GM19035 (cell line): Measurements from ENCODE around the gene ZNF616.

Source experiments
- ATAC-seq: cut with Tn5 transposase; IDR thresholded peaks from one replicate; pipeline ENCODE4 v1.9.1; 2021; ENCODE audit not compliant: unreplicated experiment

Gene ZNF616

GRCh38 chr19:52139252-52140031 lies at the start of gene ZNF616:
Gene ZNF616 (minus strand): TSS chr19:52139938. CDS start chr19:52130512, 9,426 bp downstream.
- ATAC-seq: peak; percentile 70

DNA sequence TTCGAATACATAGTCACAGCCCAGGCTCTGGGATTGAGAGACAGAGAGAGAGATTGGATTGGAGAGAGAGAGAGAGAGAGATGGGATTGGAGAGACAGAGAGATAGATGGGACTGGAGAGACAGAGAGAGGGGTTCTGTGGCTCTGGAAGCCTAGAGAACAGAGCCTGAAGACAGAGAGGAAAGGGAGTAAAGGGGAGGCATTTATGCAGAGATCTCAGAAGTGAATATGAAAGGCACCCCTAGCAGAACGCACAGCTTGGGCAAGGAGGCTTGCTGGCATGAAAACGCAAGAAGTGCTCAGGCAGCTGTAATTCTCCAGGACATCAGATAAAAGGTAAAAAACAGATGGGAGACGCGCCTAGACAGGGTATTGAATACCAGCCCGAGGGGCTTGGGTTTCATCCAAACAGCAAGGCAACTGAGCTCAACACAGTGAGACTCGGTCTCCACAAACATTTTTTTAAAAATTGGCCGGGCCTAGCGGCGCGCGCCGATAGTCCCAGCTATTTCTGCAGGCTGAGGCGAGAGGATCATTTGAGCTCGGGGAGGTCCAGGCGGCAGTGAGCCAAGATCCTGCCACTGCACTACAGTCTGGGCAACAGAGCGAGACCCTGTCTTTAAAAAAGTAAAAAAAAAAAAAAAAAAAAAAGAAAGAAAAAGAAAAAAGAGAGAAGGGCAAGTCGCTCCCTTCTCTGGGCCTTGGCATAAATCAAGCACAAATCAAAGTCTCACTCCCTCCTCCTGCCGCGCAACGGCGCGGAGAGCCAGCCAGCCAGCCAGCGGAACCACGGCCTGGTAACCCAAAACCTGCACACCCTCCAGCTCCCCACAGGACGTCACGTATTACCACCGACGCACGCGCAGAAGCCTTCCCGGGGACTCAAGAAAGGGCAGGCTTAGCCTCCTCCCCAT lies 49.3 kb upstream of the ZNF616 start:
- ATAC-seq: peak; percentile 2

GRCh38 chr19:52187407-52187806 lies 47.7 kb upstream of the ZNF616 start:
- ATAC-seq: no peak

DNA sequence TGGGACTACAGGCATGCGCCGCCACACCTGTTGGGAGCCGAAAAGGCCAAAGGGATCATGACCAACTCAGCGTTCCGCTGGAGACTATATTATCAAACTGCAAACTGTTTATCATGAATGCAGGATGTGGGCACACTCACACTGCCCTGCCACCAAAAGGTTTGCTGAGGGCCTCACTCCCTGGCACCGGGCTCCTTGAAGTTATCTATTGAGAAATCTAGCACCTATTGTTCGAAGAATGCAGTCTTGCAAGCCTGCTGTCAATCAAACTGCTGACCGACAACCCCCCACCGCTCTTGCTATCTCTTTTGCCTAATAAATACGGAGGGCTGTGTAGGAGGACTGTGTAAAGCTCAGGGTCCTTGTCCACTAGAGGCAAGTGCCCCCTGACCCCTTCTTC lies 36.8 kb upstream of the ZNF616 start:
- no peak for ATAC-seq

GRCh38 chr19:52172347-52172746 lies 32.6 kb upstream of the ZNF616 start:
- no peak for ATAC-seq

- peak; percentile 78 for ATAC-seq
These were observed 31.8 kb upstream of the ZNF616 start, which contains the start of gene ZNF836 for GRCh38 chr19:52171321-52172169. Gene ZNF836 (minus strand): TSS chr19:52171621. CDS start chr19:52168072, 3,549 bp downstream.

DNA sequence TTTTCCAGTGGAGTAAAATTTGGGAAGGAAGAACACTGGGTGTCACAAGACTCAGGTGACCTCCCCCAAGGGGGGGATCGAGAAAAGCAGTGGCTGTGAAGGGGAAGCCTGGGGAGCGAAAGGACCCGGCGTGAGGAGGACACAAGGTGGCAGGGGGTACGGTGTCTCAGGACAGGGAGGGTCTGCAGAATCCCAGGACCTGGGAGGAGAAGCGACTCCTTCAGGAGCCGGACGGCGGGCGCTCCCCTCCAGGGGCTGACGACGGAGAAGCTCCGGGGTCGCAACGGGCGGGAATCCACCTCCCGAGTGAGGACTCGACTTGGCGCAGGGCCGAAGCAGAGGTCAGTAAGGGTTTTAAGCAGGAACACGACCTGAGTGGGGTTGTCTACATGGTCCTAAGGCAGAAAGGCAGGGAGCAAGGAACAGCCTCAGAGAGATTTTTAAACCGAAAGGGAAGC lies 31.2 kb upstream of the ZNF616 start:
- peak; percentile 16 for ATAC-seq

DNA sequence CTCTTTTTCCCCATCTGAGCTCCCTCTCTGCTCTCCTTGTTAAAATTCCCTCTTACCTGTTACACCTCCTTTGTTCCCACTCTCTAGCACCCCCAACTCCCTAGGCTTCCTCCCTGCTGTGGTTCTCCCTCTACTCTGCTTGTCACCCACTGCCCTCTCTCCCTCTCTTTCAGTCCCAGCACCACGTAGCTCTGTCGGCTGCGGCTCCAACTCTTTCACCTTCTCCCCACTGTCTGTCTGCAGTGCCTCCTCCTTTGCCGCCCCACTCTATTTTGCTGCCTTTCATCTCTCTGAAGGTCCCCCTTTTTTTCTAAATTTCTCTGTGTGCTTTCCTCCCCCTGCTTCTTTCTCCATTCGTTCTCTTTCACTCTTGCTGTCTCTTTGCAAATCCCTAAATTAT lies 30.6 kb upstream of the ZNF616 start:
- no peak for ATAC-seq

DNA sequence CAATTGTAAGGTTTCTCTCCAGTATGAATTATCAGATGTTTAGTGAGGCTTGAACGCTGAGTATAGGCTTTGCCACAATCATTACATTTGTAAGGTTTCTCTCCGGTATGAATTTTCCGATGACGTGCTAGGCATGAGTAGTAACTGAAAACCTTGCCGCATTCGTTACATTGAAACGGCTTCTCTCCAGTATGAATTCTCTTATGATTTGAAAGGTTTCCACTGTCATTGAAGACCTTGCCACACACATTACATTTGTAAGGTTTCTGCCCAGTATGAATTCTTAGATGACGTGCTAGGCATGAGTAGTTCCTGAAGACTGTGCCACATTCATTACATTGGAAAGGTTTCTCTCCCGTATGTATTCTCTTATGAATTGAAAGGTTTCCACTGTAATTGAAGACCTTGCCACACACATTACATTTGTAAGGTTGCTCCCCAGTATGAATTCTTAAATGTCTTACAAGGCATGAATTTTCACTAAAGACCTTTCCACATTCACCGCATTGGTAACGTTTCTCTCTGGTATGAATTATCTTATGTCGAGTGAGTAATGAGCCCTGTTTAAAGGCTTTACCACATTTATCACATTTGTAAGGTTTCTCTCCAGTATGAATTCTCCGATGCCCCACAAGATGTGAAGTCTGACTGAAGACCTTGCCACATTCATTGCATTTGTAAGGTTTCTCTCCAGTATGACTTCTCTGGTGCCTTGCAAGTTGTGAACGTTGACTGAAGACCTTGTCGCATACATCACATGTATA lies 16.0 kb upstream of the ZNF616 start:
- no peak for ATAC-seq

GRCh38 chr19:52148256-52148655 lies 8.5 kb upstream of the ZNF616 start:
- no peak for ATAC-seq

- ATAC-seq: no peak
These were observed 2.4 kb upstream of the ZNF616 start for GRCh38 chr19:52142001-52142595.

- no peak for ATAC-seq
These were observed 1.5 kb upstream of the ZNF616 start for GRCh38 chr19:52141203-52141602.

GRCh38 chr19:52140032-52140710 lies 433 bp upstream of the ZNF616 start:
- ATAC-seq: peak; percentile 88

GRCh38 chr19:52138983-52139251 lies 821 bp downstream of the ZNF616 start:
- no peak for ATAC-seq

- ATAC-seq: no peak
These were observed 1.3 kb downstream of the ZNF616 start for GRCh38 chr19:52138278-52138982.

- ATAC-seq: no peak
These were observed 19.5 kb downstream of the ZNF616 start for GRCh38 chr19:52120286-52120685.

GRCh38 chr19:52115526-52116053 lies 24.1 kb downstream of the ZNF616 start:
- no peak for ATAC-seq

- ATAC-seq: no peak
These were observed 25.0 kb downstream of the ZNF616 start for GRCh38 chr19:52114691-52115090.

- no peak for ATAC-seq
These were observed 27.1 kb downstream of the ZNF616 start for GRCh38 chr19:52112624-52113023.
